ENCODE results near the gene PARD3B.

GRCh38 chr2:204888222-204888621 is 342.9 kb downstream of the PARD3B start:
- TF ChIP-seq FOXM1 (IDR thresholded peaks at IDR 0.05; ENCODE audit: borderline replicate concordance) (no peak), ELF4 (IDR thresholded peaks at IDR 0.05) (no peak), SUZ12 (IDR thresholded peaks at IDR 0.05) (no peak), LEF1 (IDR thresholded peaks at IDR 0.05; ENCODE audit: borderline replicate concordance) (no peak), FOXA1 (IDR thresholded peaks at IDR 0.05) (no peak), ZNF384 (IDR thresholded peaks at IDR 0.05) (no peak), SP1 (IDR thresholded peaks at IDR 0.05) (no peak), ARNT (IDR thresholded peaks at IDR 0.05) (no peak)
